HG03108 (cell line): Measurements from ENCODE around the gene SHISAL1.
"Not testable (repeated sequence)": the region's sequence is repeated elsewhere in the genome, so short reads cannot be mapped to it uniquely, and the experiment has no call there.

Source experiments
- ATAC-seq: cut with Tn5 transposase; IDR thresholded peaks from one replicate; pipeline ENCODE4 v1.9.1; 2021; ENCODE audit warnings: moderate library complexity; ENCODE audit not compliant: unreplicated experiment

Gene SHISAL1

GRCh38 chr22:44244265-44244822, 68.4 kb downstream of the SHISAL1 start:
- no peak for ATAC-seq

- no peak for ATAC-seq
These were observed 69.0 kb downstream of the SHISAL1 start for GRCh38 chr22:44243761-44244160.

GRCh38 chr22:44242946-44243724, 69.6 kb downstream of the SHISAL1 start:
- ATAC-seq: no peak

DNA sequence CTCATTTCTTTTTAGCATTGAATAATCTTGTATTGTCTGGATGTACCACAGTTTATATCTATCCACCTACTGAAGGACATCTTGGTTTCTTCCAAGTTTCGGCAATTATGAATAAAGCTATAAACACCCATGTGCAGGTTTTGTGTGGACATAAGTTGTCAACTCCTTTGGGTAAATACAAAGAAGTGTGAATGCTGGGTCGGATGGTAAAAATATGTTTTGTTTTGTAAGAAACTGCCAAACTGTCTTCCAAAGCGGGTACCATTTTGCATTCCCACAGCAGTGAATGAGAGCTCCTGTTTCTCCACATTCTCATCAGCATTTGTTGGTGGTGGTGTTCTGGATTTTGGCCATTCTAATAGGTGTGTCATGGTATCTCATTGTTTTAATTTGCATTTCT, 71.6 kb downstream of the SHISAL1 start:
- not testable (repeated sequence) for ATAC-seq

- ATAC-seq: no peak
These were observed 75.5 kb downstream of the SHISAL1 start for GRCh38 chr22:44237290-44237689.

- ATAC-seq: not testable (repeated sequence)
These were observed 78.4 kb downstream of the SHISAL1 start for GRCh38 chr22:44234372-44234771.

DNA sequence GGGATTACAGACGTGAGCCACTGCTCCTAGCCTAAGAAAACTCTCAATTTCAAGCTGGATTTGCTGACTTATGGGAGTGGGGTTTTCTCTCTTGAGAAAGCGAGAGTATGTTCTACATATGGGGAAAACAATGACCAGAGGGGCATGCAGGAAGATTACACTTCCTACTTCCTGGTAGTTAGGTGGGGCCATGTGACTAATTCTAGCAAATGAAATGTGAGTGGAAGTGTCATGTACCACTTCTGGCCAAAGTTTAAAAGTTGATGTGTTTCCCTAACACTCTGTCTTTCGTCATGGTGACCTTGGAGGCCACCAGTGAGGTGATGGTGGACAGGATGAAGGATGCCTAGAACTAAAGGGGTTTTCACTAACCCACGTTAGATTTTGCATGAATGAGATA, 81.5 kb downstream of the SHISAL1 start:
- ATAC-seq: no peak

GRCh38 chr22:44229809-44230208, 82.9 kb downstream of the SHISAL1 start:
- no peak for ATAC-seq

GRCh38 chr22:44229331-44229730, 83.4 kb downstream of the SHISAL1 start:
- ATAC-seq: no peak

- no peak for ATAC-seq
These were observed 86.9 kb downstream of the SHISAL1 start for GRCh38 chr22:44225812-44226211.

DNA sequence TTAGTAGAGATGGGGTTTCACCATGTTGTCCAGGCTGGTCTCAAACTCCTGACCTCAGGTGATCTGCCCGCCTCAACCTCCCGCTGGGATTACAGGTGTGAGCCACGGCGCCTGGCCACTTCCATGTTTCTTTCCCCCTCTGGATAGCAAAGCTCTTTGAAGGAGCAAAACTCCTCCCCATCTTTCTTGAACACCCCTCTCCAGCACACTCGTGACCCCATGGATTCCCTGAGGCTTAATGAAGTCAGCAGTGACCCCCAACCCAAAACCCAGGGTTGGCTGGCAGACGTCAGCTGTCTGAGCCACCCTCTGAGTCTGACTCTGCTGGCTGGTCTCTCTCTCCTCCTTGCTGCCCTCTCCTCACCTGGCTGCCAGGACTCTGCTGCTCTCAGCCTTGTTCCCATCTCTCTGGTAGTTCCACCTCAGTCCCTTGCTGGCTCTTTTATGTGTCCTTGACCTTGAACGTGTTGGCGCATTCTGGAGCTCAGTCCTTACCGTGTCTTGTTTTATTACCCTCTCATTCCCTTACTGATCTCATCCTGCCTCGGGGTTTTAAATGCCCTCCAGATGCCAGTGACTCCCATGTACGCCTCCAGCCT, 87.6 kb downstream of the SHISAL1 start:
- no peak for ATAC-seq

- no peak for ATAC-seq
These were observed 88.6 kb downstream of the SHISAL1 start for GRCh38 chr22:44224166-44224565.

GRCh38 chr22:44221710-44222475, 90.9 kb downstream of the SHISAL1 start:
- ATAC-seq: no peak

- no peak for ATAC-seq
These were observed 91.7 kb downstream of the SHISAL1 start for GRCh38 chr22:44220727-44221680.

- ATAC-seq: no peak
These were observed 93.5 kb downstream of the SHISAL1 start for GRCh38 chr22:44219101-44219870.

- no peak for ATAC-seq
These were observed 94.7 kb downstream of the SHISAL1 start for GRCh38 chr22:44218071-44218470.

- no peak for ATAC-seq
These were observed 95.4 kb downstream of the SHISAL1 start for GRCh38 chr22:44217346-44217745.

- ATAC-seq: no peak
These were observed 97.5 kb downstream of the SHISAL1 start for GRCh38 chr22:44215287-44215686.

DNA sequence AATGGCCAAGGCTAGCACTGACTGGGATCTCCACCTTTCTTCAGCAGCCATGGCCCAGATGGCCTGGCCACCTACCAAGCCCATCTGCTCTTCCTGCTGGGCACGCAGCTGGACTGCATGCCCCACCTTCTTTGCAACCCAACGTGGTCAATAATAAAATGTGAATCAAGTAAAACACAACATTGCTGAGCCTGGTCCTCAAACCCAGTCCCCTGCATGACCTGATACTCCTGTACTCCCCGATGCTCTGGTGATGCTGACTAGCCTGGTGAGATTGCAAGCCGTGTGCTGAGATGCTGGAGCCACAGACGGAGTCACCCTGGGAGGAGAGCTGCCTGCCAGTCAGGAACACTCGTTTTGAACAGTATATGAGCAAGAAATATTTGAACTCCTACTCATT, 98.0 kb downstream of the SHISAL1 start:
- ATAC-seq: no peak

DNA sequence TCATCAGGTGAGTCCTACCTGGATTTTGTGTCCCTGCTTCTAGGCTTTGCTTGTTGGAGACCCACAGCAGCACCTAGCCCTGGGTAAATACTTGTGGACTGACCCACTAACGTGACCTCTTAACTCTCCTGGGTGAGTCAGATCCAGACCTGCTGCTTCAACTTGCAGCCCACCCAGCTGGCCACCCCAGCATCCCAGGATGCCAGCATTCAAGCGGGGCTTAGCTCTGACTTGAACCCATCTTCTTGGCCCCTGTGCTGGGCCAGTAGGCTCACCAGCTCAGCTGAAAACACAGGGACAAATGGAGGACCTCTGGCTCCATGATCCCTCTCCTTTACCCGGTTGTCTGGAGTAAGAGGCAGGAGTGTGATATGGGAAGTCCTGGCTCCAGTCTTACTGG, 98.6 kb downstream of the SHISAL1 start:
- no peak for ATAC-seq
